NCI-H226 (cell line): ENCODE results near the gene SLCO1A2.

Source experiments
- DNase-seq: peaks from one replicate; pipeline ENCODE4 v3.0.0-alpha.2; 2015

The SLCO1A2 gene

GRCh38 chr12:21328578-21328977 is 6.1 kb downstream of the SLCO1A2 start:
- no peak for DNase-seq

- DNase-seq = no peak
Measured at GRCh38 chr12:21324551-21324950, 10.2 kb downstream of the SLCO1A2 start.

DNA sequence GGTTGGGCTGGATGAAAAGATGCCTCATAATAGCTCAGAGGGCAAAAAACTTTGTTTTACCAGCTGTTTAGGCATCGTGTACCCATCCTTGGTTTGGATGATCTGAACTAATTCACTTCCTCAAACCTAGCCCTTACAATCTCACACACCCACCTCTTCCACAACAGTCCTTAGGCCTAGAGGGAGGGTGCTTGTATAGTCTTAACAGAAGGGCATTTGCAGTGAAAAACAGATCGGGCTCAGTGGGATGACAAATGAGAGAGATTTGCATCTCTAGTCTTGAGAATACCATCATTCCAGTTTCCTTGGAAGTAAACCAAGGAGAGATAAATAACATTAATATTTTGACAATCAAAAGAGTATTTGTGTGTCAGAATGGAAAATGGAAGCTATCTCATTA is 11.0 kb downstream of the SLCO1A2 start:
- no peak for DNase-seq

DNA sequence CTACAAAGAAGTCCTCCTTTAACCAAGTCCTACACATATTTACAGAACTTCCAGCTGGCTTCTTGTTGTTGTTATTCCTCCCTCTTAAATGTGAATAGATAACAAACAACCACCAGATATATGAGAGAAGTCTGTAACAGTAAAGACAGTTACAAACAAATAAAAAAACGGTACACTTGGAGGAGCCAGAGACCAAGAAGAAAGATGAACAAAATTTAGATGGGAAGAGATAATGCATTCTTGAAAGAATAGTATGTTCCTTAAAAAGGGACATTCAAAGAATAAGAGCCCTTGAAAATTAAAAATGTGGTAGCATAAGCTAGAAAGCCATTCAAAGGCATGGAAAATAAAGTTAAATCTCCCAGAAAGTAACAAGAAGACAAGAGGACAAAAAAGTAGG is 25.9 kb downstream of the SLCO1A2 start:
- DNase-seq = no peak

DNA sequence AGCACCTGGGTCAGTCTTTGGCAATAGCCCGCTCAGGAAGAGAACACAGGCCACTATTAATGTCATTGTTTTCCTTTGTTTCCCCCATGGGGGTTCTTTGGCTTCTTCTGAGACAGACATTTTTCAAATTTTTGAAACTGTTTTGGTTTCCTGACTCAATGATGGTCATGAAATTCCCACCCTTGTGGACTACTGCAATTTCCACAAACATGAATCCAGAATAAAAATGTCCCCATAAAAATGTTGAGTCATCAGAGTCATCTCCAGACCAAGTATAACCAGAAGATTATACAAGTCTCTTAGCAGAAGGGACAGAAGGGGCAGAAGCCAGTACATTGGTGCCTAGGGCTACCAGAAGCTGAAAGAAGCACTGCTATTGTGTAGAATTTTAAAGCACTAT is 29.1 kb downstream of the SLCO1A2 start:
- no peak for DNase-seq

- no peak for DNase-seq
Measured at GRCh38 chr12:21300632-21301031, 34.1 kb downstream of the SLCO1A2 start.

DNA sequence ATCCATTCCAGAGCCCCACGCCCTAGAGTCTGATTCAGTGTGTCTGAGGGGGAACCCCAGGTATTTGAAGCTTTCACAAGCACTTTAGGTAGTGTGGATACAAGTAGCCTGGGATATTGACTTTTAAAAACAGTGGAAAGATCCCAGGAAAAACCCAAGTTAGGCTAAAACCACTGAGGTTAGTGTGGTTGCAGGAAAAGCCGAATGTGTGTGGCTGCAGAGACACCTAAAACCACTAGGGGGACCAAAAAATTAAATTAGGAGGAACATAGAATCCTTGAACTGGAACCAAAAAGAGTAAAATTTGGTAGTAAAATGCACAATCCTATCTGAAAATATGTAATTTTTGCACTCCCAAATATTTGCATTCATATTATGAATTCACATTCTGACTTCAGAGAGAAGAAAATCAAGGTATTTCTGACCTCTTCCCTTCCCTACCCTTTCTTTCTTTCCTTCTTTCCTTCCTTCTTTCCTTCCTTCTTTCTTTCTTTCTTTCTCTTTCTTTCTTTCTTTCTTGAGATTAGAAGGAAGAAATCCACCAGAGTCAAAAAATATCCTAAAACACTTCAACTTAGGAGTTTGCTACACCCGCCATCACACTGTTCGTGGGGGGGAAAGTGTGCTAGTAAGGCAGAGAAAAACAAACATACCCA is 37.8 kb downstream of the SLCO1A2 start:
- no peak for DNase-seq

DNA sequence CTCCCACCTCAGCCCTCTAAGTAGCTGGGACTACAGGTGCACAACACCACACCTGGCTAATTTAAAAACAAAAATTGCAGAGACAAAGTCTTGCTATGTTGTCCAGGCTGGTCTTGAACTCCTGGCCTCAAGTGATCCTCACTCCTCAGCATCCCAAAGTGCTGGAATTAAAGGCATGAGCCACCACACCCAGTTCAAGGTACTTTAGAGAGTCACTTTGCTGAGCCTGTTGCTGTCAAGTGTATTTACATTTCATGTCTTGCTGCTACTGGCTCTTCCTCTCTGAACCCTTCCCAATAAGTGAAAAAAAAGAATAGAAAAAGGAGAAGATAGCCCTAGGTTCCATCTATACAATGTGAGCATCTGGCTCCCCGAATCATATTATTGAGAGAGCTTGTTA is 38.4 kb downstream of the SLCO1A2 start:
- DNase-seq = no peak

DNA sequence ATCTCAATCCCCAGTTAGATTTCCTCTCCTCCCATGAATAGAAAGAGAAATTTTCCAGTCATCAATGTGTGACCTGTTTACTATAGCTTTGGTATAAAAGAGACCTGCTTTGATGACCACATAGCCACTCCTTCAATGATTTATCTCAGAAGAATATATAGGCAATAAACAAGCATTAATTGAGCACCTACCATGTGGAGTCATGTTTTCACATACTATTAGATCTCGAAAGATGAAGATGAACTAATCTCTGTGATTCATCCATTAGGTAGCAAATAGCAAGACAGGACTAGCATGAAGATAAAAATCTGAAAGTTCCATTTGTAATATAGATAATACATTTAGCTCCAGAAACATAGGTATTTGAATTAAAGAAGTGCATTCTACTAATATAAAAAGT is 40.5 kb downstream of the SLCO1A2 start:
- no peak for DNase-seq

GRCh38 chr12:21292111-21292510 is 42.6 kb downstream of the SLCO1A2 start:
- DNase-seq = no peak

- DNase-seq = no peak
Measured at GRCh38 chr12:21289698-21290097, 45.0 kb downstream of the SLCO1A2 start.

DNA sequence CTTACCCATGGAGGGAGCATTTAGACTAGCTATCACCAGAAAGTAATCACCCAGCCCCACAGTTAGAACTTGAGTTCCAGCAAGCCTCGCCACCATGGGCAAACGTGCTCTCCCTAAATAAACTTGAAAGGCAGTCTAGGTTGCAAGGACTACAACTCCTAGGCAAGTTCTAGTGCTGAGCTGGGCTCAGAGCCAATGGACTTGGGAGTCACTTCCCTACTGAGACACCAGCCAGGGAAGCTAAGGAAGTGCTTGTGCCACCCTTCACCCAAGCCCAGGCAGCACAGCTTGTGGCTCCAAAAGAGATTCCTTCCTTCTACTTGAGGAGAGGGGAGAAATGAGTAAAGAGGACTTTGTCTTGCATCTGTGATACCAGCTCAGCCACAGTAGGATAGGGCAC is 57.9 kb downstream of the SLCO1A2 start:
- no peak for DNase-seq

DNA sequence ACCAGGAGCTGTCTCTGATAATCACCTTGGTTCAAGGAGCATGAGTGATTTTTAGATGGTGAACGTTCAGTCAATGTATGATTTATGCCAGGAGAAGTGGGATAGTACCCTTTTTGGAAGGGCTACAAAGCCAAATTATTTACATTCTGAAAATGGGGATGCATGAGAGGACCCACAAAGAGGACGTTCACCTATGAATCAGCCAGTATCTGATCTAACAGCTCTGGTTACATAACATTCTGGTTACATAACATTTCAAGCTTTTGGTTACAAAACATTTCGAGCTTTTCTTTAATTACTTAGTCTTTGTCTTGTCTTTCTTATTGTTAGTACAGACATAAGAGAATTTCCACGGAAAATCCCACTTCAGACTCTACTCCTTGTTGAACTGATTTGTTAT is 68.8 kb downstream of the SLCO1A2 start:
- no peak for DNase-seq

- DNase-seq = no peak
Measured at GRCh38 chr12:21264232-21264631, 70.5 kb downstream of the SLCO1A2 start.

DNA sequence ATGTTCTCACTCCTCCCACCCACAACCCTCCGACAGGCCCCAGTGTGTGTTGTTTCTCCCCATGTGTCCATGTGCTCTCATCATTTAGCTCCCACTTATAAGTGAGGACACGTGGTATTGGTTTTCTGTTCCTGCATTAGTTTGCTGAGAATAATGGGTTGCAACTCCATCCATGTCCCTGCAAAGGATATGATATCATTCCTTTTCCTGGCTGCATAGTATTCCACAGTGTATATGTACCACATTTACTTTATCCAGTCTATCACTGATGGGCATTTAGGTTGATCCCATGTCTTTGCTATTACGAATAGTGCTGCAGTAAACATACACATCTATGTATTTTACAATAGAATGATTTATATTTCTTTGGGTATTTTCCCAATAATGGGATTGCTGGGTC is 77.5 kb downstream of the SLCO1A2 start:
- no peak for DNase-seq

DNA sequence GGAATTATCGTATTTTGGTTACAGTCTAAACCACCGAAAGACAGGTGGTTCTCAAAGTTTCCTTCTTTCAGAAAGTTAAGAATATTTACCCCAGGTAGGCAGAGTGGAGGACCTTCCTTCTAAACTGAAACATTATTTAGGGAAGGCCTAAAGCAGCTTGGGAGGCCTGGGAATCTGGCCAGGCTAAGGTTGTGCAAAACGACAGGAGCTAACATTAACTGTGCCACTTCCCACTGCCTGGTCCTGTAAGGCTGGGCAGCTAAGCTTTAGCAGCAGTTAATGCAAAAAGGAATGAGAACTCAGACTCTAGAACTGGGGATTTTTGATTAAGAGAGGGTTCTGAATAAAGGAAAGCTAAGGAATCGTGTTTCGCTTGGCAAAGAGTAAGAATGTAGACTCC is 82.6 kb downstream of the SLCO1A2 start:
- DNase-seq = no peak

DNA sequence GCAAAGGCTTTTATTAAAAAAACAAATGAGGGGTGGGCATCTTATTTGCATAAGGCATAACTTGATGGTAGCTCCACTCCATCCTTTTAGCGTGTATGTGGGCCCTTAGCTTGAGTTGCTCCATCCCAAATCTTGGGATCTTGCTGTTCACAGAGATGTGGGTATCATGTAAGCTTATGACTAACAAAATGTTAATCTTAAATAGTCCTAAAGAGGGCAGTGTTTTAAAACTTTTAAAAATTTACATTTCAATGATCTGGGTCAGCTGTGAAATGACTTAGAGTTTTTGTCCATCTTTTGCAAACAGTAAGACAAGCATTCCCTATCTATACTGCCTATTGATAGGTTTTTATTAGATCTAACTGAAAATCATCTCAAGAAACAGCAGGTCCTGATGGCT is 86.0 kb downstream of the SLCO1A2 start:
- DNase-seq = no peak

GRCh38 chr12:21239866-21240265 is 94.9 kb downstream of the SLCO1A2 start:
- no peak for DNase-seq

- no peak for DNase-seq
Measured at GRCh38 chr12:21234395-21234794, 100.3 kb downstream of the SLCO1A2 start.

- no peak for DNase-seq
Measured at GRCh38 chr12:21223930-21224329, 110.8 kb downstream of the SLCO1A2 start.

- no peak for DNase-seq
Measured at GRCh38 chr12:21221778-21222177, 112.9 kb downstream of the SLCO1A2 start.

GRCh38 chr12:21221072-21221471 is 113.6 kb downstream of the SLCO1A2 start:
- DNase-seq = no peak

DNA sequence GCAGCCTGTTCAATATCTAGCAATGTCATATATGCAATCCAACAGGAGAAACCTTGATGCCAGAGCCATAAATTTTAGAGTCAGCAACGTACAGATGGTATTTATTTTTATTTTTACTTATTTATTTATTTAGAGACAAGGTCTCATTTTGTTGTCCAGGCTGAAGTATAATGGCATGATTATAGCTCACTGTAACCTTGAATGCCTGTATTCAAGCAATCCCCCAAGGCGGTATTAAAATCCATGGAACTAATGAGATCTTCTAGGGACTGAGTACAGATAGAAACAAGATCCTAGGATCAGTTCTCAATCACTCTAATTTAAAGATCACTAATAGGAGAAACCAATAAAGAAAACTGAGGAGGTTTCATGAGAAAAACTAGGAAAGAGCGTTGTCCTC is 114.5 kb downstream of the SLCO1A2 start:
- no peak for DNase-seq

DNA sequence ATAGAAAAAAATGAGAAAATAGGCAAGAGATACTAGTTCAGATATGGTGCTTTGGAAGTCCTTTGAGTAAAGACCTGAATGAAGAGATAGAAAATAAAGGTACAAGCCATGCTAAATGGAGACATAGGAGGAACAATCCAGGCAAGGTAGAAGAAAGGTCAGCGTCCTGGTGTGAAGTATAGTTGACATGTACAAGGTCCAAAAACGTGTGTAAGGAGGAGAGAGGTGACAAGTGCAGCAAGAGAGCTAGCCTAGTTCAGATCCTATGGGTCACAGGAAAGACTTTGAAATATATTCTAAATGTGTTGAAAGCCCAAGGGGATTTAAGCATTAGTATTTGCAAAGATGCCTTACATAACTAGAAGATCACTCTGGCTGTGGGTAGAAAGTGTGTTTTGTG is 115.5 kb downstream of the SLCO1A2 start:
- DNase-seq = no peak
